PFSK-1 (cell line): ENCODE results near the gene E2F3.

Source experiments
- FOXP2 ChIP-seq: optimal IDR thresholded peaks from 2 replicates; pipeline ENCODE3; 2011; ENCODE audit warnings: borderline replicate concordance, control low read depth, inconsistent platforms; ENCODE audit not compliant: insufficient read depth; ENCODE audit errors: extremely low read length, extremely low read depth
- POLR2AphosphoS5 ChIP-seq: IDR thresholded peaks from 2 replicates; pipeline ENCODE4 v1.6.1; 2012; ENCODE audit warnings: low read depth, mild to moderate bottlenecking, control low read depth, low read length, moderate library complexity
- SIN3A ChIP-seq: IDR thresholded peaks from 2 replicates; pipeline ENCODE4 v1.6.1; 2012; ENCODE audit warnings: mild to moderate bottlenecking, low read length, moderate library complexity, borderline replicate concordance; ENCODE audit not compliant: insufficient read depth
- TAF1 ChIP-seq: IDR thresholded peaks from 2 replicates; pipeline ENCODE4 v1.6.1; 2012; ENCODE audit warnings: low read length, control low read depth, borderline replicate concordance; ENCODE audit not compliant: insufficient read depth
- TF ChIP-seq, protein P1 (sequence below), 2 experiments: IDR thresholded peaks; 2 replicates each; pipeline versions ENCODE4 v1.6.1 to v1.8.0; 2011 to 2012; ENCODE audit warnings: low read depth in 2 of 2, low read length in 2 of 2, control low read depth in 1 of 2, inconsistent platforms in 1 of 2, mild to moderate bottlenecking in 1 of 2, moderate library complexity in 1 of 2; ENCODE audit not compliant: insufficient read depth in 1 of 2

The E2F3 gene

GRCh38 chr6:20492099-20492498, 90.4 kb downstream of the E2F3 start:
- TF ChIP-seq TAF1 (no peak), SIN3A (no peak), POLR2AphosphoS5 (no peak)

- TF ChIP-seq FOXP2 (no peak), TAF1 (no peak), SIN3A (no peak)
- TF ChIP-seq, protein P1, sequence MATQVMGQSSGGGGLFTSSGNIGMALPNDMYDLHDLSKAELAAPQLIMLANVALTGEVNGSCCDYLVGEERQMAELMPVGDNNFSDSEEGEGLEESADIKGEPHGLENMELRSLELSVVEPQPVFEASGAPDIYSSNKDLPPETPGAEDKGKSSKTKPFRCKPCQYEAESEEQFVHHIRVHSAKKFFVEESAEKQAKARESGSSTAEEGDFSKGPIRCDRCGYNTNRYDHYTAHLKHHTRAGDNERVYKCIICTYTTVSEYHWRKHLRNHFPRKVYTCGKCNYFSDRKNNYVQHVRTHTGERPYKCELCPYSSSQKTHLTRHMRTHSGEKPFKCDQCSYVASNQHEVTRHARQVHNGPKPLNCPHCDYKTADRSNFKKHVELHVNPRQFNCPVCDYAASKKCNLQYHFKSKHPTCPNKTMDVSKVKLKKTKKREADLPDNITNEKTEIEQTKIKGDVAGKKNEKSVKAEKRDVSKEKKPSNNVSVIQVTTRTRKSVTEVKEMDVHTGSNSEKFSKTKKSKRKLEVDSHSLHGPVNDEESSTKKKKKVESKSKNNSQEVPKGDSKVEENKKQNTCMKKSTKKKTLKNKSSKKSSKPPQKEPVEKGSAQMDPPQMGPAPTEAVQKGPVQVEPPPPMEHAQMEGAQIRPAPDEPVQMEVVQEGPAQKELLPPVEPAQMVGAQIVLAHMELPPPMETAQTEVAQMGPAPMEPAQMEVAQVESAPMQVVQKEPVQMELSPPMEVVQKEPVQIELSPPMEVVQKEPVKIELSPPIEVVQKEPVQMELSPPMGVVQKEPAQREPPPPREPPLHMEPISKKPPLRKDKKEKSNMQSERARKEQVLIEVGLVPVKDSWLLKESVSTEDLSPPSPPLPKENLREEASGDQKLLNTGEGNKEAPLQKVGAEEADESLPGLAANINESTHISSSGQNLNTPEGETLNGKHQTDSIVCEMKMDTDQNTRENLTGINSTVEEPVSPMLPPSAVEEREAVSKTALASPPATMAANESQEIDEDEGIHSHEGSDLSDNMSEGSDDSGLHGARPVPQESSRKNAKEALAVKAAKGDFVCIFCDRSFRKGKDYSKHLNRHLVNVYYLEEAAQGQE (IDR thresholded peaks at IDR 0.05; ENCODE audit: insufficient read depth in 1 of 2, low read depth in 2 of 2, low read length in 2 of 2) = no peak
These were observed 95.7 kb downstream of the E2F3 start for GRCh38 chr6:20497216-20498040.

GRCh38 chr6:20498041-20498385, 96.3 kb downstream of the E2F3 start:
- TF ChIP-seq POLR2AphosphoS5 (no peak), FOXP2 (no peak), TAF1 (no peak), SIN3A (no peak)
- TF ChIP-seq, protein P1 (IDR thresholded peaks at IDR 0.05; ENCODE audit: insufficient read depth in 1 of 2, low read depth in 2 of 2, low read length in 2 of 2) = no peak

- TF ChIP-seq FOXP2 = no peak
- TF ChIP-seq, protein P1 (IDR thresholded peaks at IDR 0.05; ENCODE audit: insufficient read depth in 1 of 2, low read depth in 2 of 2, low read length in 2 of 2) = no peak
- no peak for TF ChIP-seq POLR2AphosphoS5
- no peak for TF ChIP-seq TAF1
- TF ChIP-seq SIN3A = no peak
These were observed 107.5 kb downstream of the E2F3 start for GRCh38 chr6:20509212-20509611.

DNA sequence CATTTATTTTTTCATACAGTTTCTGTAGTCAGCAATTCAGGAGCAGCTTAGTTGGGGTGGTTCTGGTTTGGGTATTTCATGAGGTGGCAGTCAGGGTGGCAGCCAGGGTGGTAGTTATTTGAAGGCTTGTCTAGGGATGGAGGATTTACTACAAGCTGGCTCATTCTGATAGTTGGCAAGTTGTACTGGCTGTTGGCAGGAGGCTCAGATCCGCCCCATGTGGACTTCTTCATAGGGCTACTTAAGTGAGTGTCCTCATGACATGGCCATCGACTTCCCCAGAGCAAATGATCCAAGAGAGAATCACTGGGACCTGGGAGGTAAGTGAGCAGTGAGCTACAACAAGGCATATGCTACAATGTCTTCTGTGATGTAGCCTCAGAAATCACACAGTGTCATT, 110.2 kb downstream of the E2F3 start:
- TF ChIP-seq FOXP2 = no peak
- TF ChIP-seq, protein P1 (IDR thresholded peaks at IDR 0.05; ENCODE audit: insufficient read depth in 1 of 2, low read depth in 2 of 2, low read length in 2 of 2) = no peak
- no peak for TF ChIP-seq SIN3A
- TF ChIP-seq TAF1 = no peak
- TF ChIP-seq POLR2AphosphoS5 = no peak
